Neuronal stem cell (in vitro differentiated cells): ENCODE results near the gene ELP1.
"Not testable (repeated sequence)": the region's sequence is repeated elsewhere in the genome, so short reads cannot be mapped to it uniquely, and the experiment has no call there.

Source experiments
- DNase-seq: peaks from one replicate; pipeline ENCODE4 v3.0.0-alpha.2; 2013; ENCODE audit warnings: low spot score
- H2AFZ ChIP-seq: one replicate; pipeline ENCODE4 v1.6.1; 2013; ENCODE audit warnings: mild to moderate bottlenecking, low read length, inconsistent platforms
- H2AK5ac ChIP-seq: 2 replicates; pipeline ENCODE4 v1.6.1; 2013; ENCODE audit warnings: low read depth, mild to moderate bottlenecking, inconsistent platforms, low read length, moderate library complexity, mixed read lengths
- H2BK120ac ChIP-seq: 2 replicates; pipeline ENCODE4 v1.6.1; 2013; ENCODE audit warnings: low read depth, mild to moderate bottlenecking, inconsistent platforms, low read length, moderate library complexity, mixed read lengths
- H2BK12ac ChIP-seq: one replicate; pipeline ENCODE4 v1.6.1; 2013; ENCODE audit warnings: low read length, inconsistent platforms
- H2BK15ac ChIP-seq: 2 replicates; pipeline ENCODE4 v1.6.1; 2013; ENCODE audit warnings: mild to moderate bottlenecking, low read length, inconsistent platforms, mixed read lengths
- H2BK5ac ChIP-seq: one replicate; pipeline ENCODE4 v1.6.1; 2013; ENCODE audit warnings: inconsistent platforms, mild to moderate bottlenecking, low read length, moderate library complexity
- H3K14ac ChIP-seq: one replicate; pipeline ENCODE4 v1.6.1; 2013; ENCODE audit warnings: low read length, inconsistent platforms
- H3K18ac ChIP-seq: 2 replicates; pipeline ENCODE4 v1.6.1; 2013; ENCODE audit warnings: low read length, inconsistent platforms
- H3K23ac ChIP-seq: 2 replicates; pipeline ENCODE4 v1.6.1; 2013; ENCODE audit warnings: low read depth, mild to moderate bottlenecking, mixed read lengths, low read length, inconsistent platforms; ENCODE audit not compliant: poor library complexity
- H3K27ac ChIP-seq: replicated peaks from 3 replicates; pipeline ENCODE4 v1.5.1; 2013; ENCODE audit warnings: low read length, inconsistent platforms
- H3K27me3 ChIP-seq, 3 experiments: 2 replicates each; pipeline ENCODE4 v1.6.1; 2013; ENCODE audit warnings: low read length in 3 of 3, mild to moderate bottlenecking in 2 of 3, inconsistent platforms in 1 of 3, low read depth in 1 of 3, mixed read lengths in 1 of 3, moderate library complexity in 1 of 3; ENCODE audit not compliant: control insufficient read depth in 3 of 3, insufficient read depth in 3 of 3
- H3K36me3 ChIP-seq, 2 donors: replicated peaks in 1 of 2; 2 replicates each; pipeline ENCODE4 v1.6.1; 2013; ENCODE audit warnings: low read length in 2 of 2; ENCODE audit not compliant: control insufficient read depth in 2 of 2, insufficient read depth in 2 of 2
- H3K4ac ChIP-seq: 2 replicates; pipeline ENCODE4 v1.6.1; 2013; ENCODE audit warnings: inconsistent platforms, mild to moderate bottlenecking, low read length, moderate library complexity
- H3K4me1 ChIP-seq, 2 donors: 1 replicate in 1 of 2; 2 replicates in 1 of 2; pipeline ENCODE4 v1.6.1; 2013; ENCODE audit warnings: low read length in 2 of 2, low read depth in 1 of 2; ENCODE audit not compliant: control insufficient read depth in 2 of 2, insufficient read depth in 1 of 2
- H3K4me2 ChIP-seq: one replicate; pipeline ENCODE4 v1.6.1; 2013; ENCODE audit warnings: mild to moderate bottlenecking, low read length, inconsistent platforms; ENCODE audit not compliant: insufficient read depth, poor library complexity, severe bottlenecking
- H3K4me3 ChIP-seq, 2 donors: 2 replicates each; pipeline ENCODE4 v1.5.1; 2013; ENCODE audit warnings: low read length in 2 of 2, mild to moderate bottlenecking in 2 of 2, inconsistent platforms in 1 of 2, moderate library complexity in 1 of 2
- H3K79me1 ChIP-seq: one replicate; pipeline ENCODE4 v1.6.1; 2013; ENCODE audit warnings: low read depth, mild to moderate bottlenecking, inconsistent platforms, low read length, moderate library complexity
- H3K9ac ChIP-seq: one replicate; pipeline ENCODE4 v1.6.1; 2013; ENCODE audit warnings: mild to moderate bottlenecking, low read depth, low read length, inconsistent platforms; ENCODE audit not compliant: poor library complexity
- H3K9me3 ChIP-seq, 2 donors: replicated peaks in 1 of 2; 2 replicates each; pipeline versions ENCODE3 to v1.6.1; 2013; ENCODE audit warnings: low read length in 2 of 2, mild to moderate bottlenecking in 2 of 2, inconsistent platforms in 1 of 2, low read depth in 1 of 2, mixed read lengths in 1 of 2, moderate library complexity in 1 of 2; ENCODE audit not compliant: control insufficient read depth in 2 of 2, insufficient read depth in 1 of 2
- H4K8ac ChIP-seq: one replicate; pipeline ENCODE4 v1.6.1; 2013; ENCODE audit warnings: low read depth, mild to moderate bottlenecking, inconsistent platforms, low read length, moderate library complexity
- H4K91ac ChIP-seq: one replicate; pipeline ENCODE4 v1.6.1; 2013; ENCODE audit warnings: low read length, low read depth, mild to moderate bottlenecking, inconsistent platforms; ENCODE audit not compliant: poor library complexity
- WGBS, 2 donors: extraction: QIAGEN DNeasy Blood & Tissue Kit; methylation state at CpG; one replicate each; pipeline ENCODE4 v1.1.7; 2013; ENCODE audit warnings: missing lambda C conversion rate in 2 of 2, mixed read lengths in 1 of 2; ENCODE audit not compliant: insufficient read length in 2 of 2, insufficient replicate concordance in 1 of 2; ENCODE audit errors: extremely low coverage in 2 of 2; 5-methylcytosine and 5-hydroxymethylcytosine counted together

The ELP1 gene

GRCh38 chr9:108851138-108851537, 82.8 kb downstream of the ELP1 start:
- H2BK120ac ChIP-seq, result no peak overlapping the region
- no peak overlapping the region for H2AFZ ChIP-seq
- H3K36me3 ChIP-seq, result no peaks in the 10 kb centered on the region
- no peak overlapping the region for H4K8ac ChIP-seq
- H2AK5ac ChIP-seq, result no peak overlapping the region
- H3K4ac ChIP-seq, result no peak overlapping the region
- peaks cover 0 to 6% (median 0%) of the 10 kb centered on the region in 3 experiments for H3K27me3 ChIP-seq
- no peak overlapping the region for H3K18ac ChIP-seq
- no peak overlapping the region for H3K4me3 ChIP-seq
- no peak overlapping the region for H3K9ac ChIP-seq
- WGBS, 2 donors, result no CpG with 5 or more reads among the region's 3 CpGs
- H3K14ac ChIP-seq, result no peak overlapping the region
- no peaks in the 10 kb centered on the region for H3K9me3 ChIP-seq
- H3K23ac ChIP-seq, result no peak overlapping the region
- no peak overlapping the region for H3K4me2 ChIP-seq
- no peak overlapping the region for H2BK5ac ChIP-seq
- no peak overlapping the region for H3K27ac ChIP-seq
- no peak overlapping the region for H2BK15ac ChIP-seq
- H3K4me1 ChIP-seq, result peaks cover 0 to 3% of the 10 kb centered on the region in 2 donors
- no peak for DNase-seq
- H3K79me1 ChIP-seq, result no peaks in the 10 kb centered on the region
- no peak overlapping the region for H4K91ac ChIP-seq
- no peak overlapping the region for H2BK12ac ChIP-seq

GRCh38 chr9:108850293-108850897, 83.5 kb downstream of the ELP1 start:
- H3K4ac ChIP-seq, result no peak overlapping the region
- peaks cover 0 to 3% of the 10 kb centered on the region in 2 donors for H3K4me1 ChIP-seq
- peaks cover 0 to 6% (median 0%) of the 10 kb centered on the region in 3 experiments for H3K27me3 ChIP-seq
- no peak overlapping the region for H4K91ac ChIP-seq
- H3K9me3 ChIP-seq, result no peaks in the 10 kb centered on the region
- H2BK120ac ChIP-seq, result no peak overlapping the region
- whole genome bisulfite sequencing, 2 donors, result no CpG with 5 or more reads among the region's 3 CpGs
- H2BK12ac ChIP-seq, result no peak overlapping the region
- H3K18ac ChIP-seq, result no peak overlapping the region
- H2AK5ac ChIP-seq, result no peak overlapping the region
- H2AFZ ChIP-seq, result no peak overlapping the region
- DNase-seq, result no peak
- no peak overlapping the region for H4K8ac ChIP-seq
- no peak overlapping the region for H2BK5ac ChIP-seq
- no peak overlapping the region for H3K9ac ChIP-seq
- no peak overlapping the region for H3K4me3 ChIP-seq
- H3K36me3 ChIP-seq, result no peaks in the 10 kb centered on the region
- H3K14ac ChIP-seq, result no peak overlapping the region
- no peak overlapping the region for H3K23ac ChIP-seq
- no peak overlapping the region for H2BK15ac ChIP-seq
- H3K4me2 ChIP-seq, result no peak overlapping the region
- no peak overlapping the region for H3K27ac ChIP-seq
- H3K79me1 ChIP-seq, result no peaks in the 10 kb centered on the region

GRCh38 chr9:108848296-108848695, 85.6 kb downstream of the ELP1 start:
- H3K23ac ChIP-seq, H4K8ac ChIP-seq, H3K27me3 ChIP-seq, H2AFZ ChIP-seq, H3K9me3 ChIP-seq, H2BK12ac ChIP-seq, H3K14ac ChIP-seq, H2AK5ac ChIP-seq, H3K4me2 ChIP-seq, H3K4me1 ChIP-seq, H3K9ac ChIP-seq, DNase-seq, H2BK15ac ChIP-seq, H2BK5ac ChIP-seq, H3K4ac ChIP-seq, H2BK120ac ChIP-seq, H3K27ac ChIP-seq, H3K4me3 ChIP-seq, H3K79me1 ChIP-seq, H3K36me3 ChIP-seq, H4K91ac ChIP-seq, H3K18ac ChIP-seq: not testable (repeated sequence)
- WGBS, 2 donors, result no CpG with 5 or more reads among the region's 8 CpGs

GRCh38 chr9:108845947-108846346, 88.0 kb downstream of the ELP1 start:
- H3K18ac ChIP-seq, result no peak overlapping the region
- H4K91ac ChIP-seq, result no peak overlapping the region
- H4K8ac ChIP-seq, result no peak overlapping the region
- H3K4me2 ChIP-seq, result no peak overlapping the region
- H3K36me3 ChIP-seq, result no peaks in the 10 kb centered on the region
- no peak overlapping the region for H2BK5ac ChIP-seq
- H3K9ac ChIP-seq, result no peak overlapping the region
- no peak overlapping the region for H2BK12ac ChIP-seq
- H2AFZ ChIP-seq, result no peak overlapping the region
- no peak overlapping the region for H3K14ac ChIP-seq
- no peak overlapping the region for H2BK15ac ChIP-seq
- H3K27me3 ChIP-seq, result peaks cover 0 to 4% (median 0%) of the 10 kb centered on the region in 3 experiments
- H3K79me1 ChIP-seq, result no peaks in the 10 kb centered on the region
- H2AK5ac ChIP-seq, result no peak overlapping the region
- H3K27ac ChIP-seq, result no peak overlapping the region
- H3K4ac ChIP-seq, result no peak overlapping the region
- H3K4me1 ChIP-seq, result no peaks in the 10 kb centered on the region
- no peaks in the 10 kb centered on the region for H3K9me3 ChIP-seq
- no peak overlapping the region for H2BK120ac ChIP-seq
- WGBS, 2 donors, result no CpG with 5 or more reads among the region's 2 CpGs
- no peak overlapping the region for H3K4me3 ChIP-seq
- DNase-seq, result no peak
- no peak overlapping the region for H3K23ac ChIP-seq
